Nephron (organoid): Measurements from ENCODE around the gene RP9.

Experiments used
- H3K27ac Mint-ChIP-seq, 3 experiments: 2 replicates each; pipeline ENCODE4 v1.8.0; 2020; ENCODE audit warnings: mixed read lengths in 3 of 3, mild to moderate bottlenecking in 2 of 3, moderate library complexity in 1 of 3
- H3K27me3 Mint-ChIP-seq: 2 replicates; pipeline ENCODE4 v1.8.0; 2021; ENCODE audit warnings: low read depth, mild to moderate bottlenecking, moderate library complexity, mixed read lengths
- H3K36me3 Mint-ChIP-seq: 2 replicates; pipeline ENCODE4 v1.8.0; 2020; ENCODE audit warnings: low read depth, mixed read lengths
- H3K4me1 Mint-ChIP-seq: 2 replicates; pipeline ENCODE4 v1.8.0; 2020; ENCODE audit warnings: mixed read lengths
- H3K4me3 Mint-ChIP-seq, 3 experiments: 2 replicates each; pipeline ENCODE4 v1.8.0; 2020; ENCODE audit warnings: mild to moderate bottlenecking in 3 of 3, mixed read lengths in 3 of 3, moderate library complexity in 2 of 3
- H3K9me3 Mint-ChIP-seq: 2 replicates; pipeline ENCODE4 v1.8.0; 2020; ENCODE audit warnings: mixed read lengths
- TF ChIP-seq, protein P1 (sequence below), 3 experiments: fragments of 200-600 bp; sonication (generic); IDR thresholded peaks; one replicate each; pipeline ENCODE4 v1.5.0; 2021; ENCODE audit warnings: antibody characterized with exemption in 3 of 3; ENCODE audit not compliant: unreplicated experiment in 3 of 3

The RP9 gene

DNA sequence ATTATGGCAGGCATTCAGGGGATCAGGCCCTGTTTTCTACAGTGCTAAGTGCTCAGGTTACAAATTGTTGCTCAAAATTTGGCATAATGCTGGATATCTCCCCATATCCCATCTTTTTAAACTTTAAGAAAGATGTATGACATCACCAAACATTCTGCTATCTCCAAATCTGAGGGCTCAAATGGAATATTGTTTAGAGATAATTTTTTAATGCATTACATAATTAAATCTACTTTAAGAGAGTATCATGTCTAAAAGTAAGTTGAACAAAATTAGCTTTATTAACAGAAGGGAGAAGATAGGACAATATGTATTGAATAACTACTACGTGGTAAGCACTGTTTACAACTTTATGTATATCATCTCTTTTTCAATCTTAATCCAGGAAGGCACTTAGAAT is 60.5 kb downstream of the RP9 start:
- peaks cover 21% of the 10 kb centered on the region for H3K4me1 Mint-ChIP-seq
- no peaks in the 10 kb centered on the region for H3K36me3 Mint-ChIP-seq
- H3K9me3 Mint-ChIP-seq, result no peaks in the 10 kb centered on the region
- no peak overlapping the region for H3K27ac Mint-ChIP-seq
- no peaks in the 10 kb centered on the region for H3K27me3 Mint-ChIP-seq
- H3K4me3 Mint-ChIP-seq, result no peak overlapping the region
- TF ChIP-seq, protein P1, sequence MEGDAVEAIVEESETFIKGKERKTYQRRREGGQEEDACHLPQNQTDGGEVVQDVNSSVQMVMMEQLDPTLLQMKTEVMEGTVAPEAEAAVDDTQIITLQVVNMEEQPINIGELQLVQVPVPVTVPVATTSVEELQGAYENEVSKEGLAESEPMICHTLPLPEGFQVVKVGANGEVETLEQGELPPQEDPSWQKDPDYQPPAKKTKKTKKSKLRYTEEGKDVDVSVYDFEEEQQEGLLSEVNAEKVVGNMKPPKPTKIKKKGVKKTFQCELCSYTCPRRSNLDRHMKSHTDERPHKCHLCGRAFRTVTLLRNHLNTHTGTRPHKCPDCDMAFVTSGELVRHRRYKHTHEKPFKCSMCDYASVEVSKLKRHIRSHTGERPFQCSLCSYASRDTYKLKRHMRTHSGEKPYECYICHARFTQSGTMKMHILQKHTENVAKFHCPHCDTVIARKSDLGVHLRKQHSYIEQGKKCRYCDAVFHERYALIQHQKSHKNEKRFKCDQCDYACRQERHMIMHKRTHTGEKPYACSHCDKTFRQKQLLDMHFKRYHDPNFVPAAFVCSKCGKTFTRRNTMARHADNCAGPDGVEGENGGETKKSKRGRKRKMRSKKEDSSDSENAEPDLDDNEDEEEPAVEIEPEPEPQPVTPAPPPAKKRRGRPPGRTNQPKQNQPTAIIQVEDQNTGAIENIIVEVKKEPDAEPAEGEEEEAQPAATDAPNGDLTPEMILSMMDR (IDR thresholded peaks at IDR 0.05; ENCODE audit: unreplicated experiment in 3 of 3), result no peak

DNA sequence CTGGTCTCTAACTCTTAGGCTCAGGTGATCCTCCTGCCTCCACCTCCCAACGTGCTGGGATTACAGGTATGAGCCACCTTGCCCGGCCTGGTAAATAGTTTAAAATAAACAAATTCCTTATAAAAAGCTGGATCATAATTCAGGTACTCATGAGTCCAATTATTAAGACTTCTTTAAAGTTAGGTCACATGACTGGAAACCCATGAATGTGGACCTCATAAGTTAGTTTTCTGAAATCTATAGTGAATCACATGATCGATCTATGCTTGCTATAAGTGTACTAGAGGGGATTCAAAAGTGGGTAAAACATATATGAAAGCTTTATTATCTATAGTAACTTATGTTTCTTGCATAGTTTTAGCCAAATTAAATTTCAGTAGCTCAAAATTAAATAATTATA is 60.9 kb downstream of the RP9 start:
- Mint-ChIP-seq H3K4me1 (peaks cover 26% of the 10 kb centered on the region), H3K36me3 (no peaks in the 10 kb centered on the region), H3K27me3 (no peaks in the 10 kb centered on the region), H3K4me3 (no peak overlapping the region), H3K27ac (no peak overlapping the region), H3K9me3 (no peaks in the 10 kb centered on the region)
- TF ChIP-seq, protein P1 (IDR thresholded peaks at IDR 0.05; ENCODE audit: unreplicated experiment in 3 of 3), result no peak

- TF ChIP-seq, protein P1 (IDR thresholded peaks at IDR 0.05; ENCODE audit: unreplicated experiment in 3 of 3), result no peak
- Mint-ChIP-seq H3K9me3 (no peaks in the 10 kb centered on the region), H3K27me3 (no peaks in the 10 kb centered on the region), H3K4me3 (no peak overlapping the region), H3K36me3 (no peaks in the 10 kb centered on the region), H3K27ac (peak overlapping the region; percentile 29 to 74 (median 72)), H3K4me1 (peaks cover 32% of the 10 kb centered on the region)
These were observed 64.2 kb downstream of the RP9 start for GRCh38 chr7:33044986-33045385.
